ENCODE data around the gene SORBS1. TPM values are rescaled to one million over a fixed set of nuclear protein-coding genes. Genes with fewer than 3 reads are reported as not detected.
A peak's percentile ranks its signal among the peaks of the same experiment; 100 is the strongest.

The SORBS1 gene
- total RNA-seq, 1 donor from 2014 or later, result 58.2 TPM

- Histone ChIP-seq H3K4me3 (no peak overlapping the region), H3K4me1 (peaks cover 29% of the 10 kb centered on the region), H3K9me3 (no peaks in the 10 kb centered on the region), H3K36me3 (no peaks in the 10 kb centered on the region), H3K27me3 (ENCODE audit: low read depth) (no peaks in the 10 kb centered on the region), H3K27ac (no peak overlapping the region)
- no peak for DNase-seq
- intact Hi-C loops (cut with DNase I), result no loop called here
- TF ChIP-seq, protein P1, sequence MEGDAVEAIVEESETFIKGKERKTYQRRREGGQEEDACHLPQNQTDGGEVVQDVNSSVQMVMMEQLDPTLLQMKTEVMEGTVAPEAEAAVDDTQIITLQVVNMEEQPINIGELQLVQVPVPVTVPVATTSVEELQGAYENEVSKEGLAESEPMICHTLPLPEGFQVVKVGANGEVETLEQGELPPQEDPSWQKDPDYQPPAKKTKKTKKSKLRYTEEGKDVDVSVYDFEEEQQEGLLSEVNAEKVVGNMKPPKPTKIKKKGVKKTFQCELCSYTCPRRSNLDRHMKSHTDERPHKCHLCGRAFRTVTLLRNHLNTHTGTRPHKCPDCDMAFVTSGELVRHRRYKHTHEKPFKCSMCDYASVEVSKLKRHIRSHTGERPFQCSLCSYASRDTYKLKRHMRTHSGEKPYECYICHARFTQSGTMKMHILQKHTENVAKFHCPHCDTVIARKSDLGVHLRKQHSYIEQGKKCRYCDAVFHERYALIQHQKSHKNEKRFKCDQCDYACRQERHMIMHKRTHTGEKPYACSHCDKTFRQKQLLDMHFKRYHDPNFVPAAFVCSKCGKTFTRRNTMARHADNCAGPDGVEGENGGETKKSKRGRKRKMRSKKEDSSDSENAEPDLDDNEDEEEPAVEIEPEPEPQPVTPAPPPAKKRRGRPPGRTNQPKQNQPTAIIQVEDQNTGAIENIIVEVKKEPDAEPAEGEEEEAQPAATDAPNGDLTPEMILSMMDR (IDR thresholded peaks at IDR 0.05), result no peak
- no peak for ATAC-seq
Observed at GRCh38 chr10:95332666-95333249, 228.4 kb downstream of the SORBS1 start.

GRCh38 chr10:95331596-95332130 lies 229.5 kb downstream of the SORBS1 start:
- Histone ChIP-seq H3K36me3 (no peaks in the 10 kb centered on the region), H3K27me3 (ENCODE audit: low read depth) (no peaks in the 10 kb centered on the region), H3K4me3 (no peak overlapping the region), H3K27ac (no peak overlapping the region), H3K9me3 (no peaks in the 10 kb centered on the region), H3K4me1 (peaks cover 38% of the 10 kb centered on the region)
- intact Hi-C loops (cut with DNase I), result no loop called here
- ATAC-seq (no peak), DNase-seq (no peak)
- TF ChIP-seq, protein P1 (IDR thresholded peaks at IDR 0.05), result no peak

DNA sequence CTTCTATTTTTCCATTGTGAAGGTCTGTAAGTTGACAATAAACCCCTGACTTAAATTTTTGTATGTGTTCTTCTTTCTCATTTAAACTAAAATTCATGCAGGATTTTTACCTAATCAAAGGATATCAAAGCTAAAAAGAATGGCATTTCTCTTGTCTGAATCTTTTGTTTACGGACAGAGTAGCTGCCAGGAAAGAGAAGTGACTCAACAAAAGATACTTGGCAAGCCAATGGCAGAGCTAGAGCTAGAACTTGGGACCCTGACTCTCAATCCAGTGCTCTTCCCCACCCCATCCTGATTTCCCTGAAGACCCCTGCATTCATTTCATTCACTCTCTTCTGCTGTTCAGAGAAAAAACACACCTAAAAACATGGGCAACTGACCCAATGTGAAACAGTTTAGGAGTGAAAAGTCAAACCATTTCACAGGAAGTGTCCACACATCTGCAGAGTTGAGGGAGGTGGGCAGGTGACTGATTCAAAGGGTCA lies 230.2 kb downstream of the SORBS1 start:
- no peaks in the 10 kb centered on the region for H3K27me3 ChIP-seq (ENCODE audit: low read depth)
- H3K4me3 ChIP-seq, result no peak overlapping the region
- H3K27ac ChIP-seq, result no peak overlapping the region
- DNase-seq (no peak), ATAC-seq (no peak)
- H3K9me3 ChIP-seq, result no peaks in the 10 kb centered on the region
- TF ChIP-seq, protein P1 (IDR thresholded peaks at IDR 0.05), result no peak
- intact Hi-C loops (cut with DNase I), result no loop called here
- H3K4me1 ChIP-seq, result peaks cover 38% of the 10 kb centered on the region
- no peaks in the 10 kb centered on the region for H3K36me3 ChIP-seq

- intact Hi-C loops (cut with DNase I), result no loop called here
Observed at GRCh38 chr10:95329296-95329695, 231.9 kb downstream of the SORBS1 start.

DNA sequence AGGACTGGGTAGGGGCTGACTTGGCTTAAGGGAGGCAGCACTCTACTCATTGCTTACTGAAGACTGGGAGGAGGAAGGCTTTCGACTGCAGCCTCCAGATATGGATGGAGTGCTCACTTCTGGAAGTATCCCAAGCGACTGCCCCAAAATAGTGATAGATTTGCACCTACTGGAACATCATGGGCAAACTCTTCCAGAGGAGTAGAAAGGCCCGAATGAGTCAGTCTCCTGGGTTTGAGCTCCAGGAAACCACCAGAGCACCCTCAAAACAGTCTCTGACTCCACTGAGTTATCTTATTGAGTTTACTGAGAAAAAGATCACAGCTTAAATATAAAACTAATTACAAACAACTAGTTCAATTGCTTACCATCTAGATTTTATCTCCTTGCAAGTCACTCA lies 233.2 kb downstream of the SORBS1 start:
- ATAC-seq (no peak), DNase-seq (no peak)
- Histone ChIP-seq H3K4me3 (no peak overlapping the region), H3K4me1 (peaks cover 27% of the 10 kb centered on the region), H3K27ac (no peak overlapping the region), H3K9me3 (no peaks in the 10 kb centered on the region), H3K27me3 (ENCODE audit: low read depth) (no peaks in the 10 kb centered on the region), H3K36me3 (peaks cover under 1% of the 10 kb centered on the region)
- TF ChIP-seq, protein P1 (IDR thresholded peaks at IDR 0.05), result no peak
- intact Hi-C loops (cut with DNase I), result no loop called here

More at GRCh38 chr10:95329296-95329695, 231.9 kb downstream of the SORBS1 start:
- Histone ChIP-seq H3K27ac (no peak overlapping the region), H3K4me3 (no peak overlapping the region), H3K9me3 (no peaks in the 10 kb centered on the region), H3K4me1 (peaks cover 30% of the 10 kb centered on the region), H3K27me3 (ENCODE audit: low read depth) (no peaks in the 10 kb centered on the region), H3K36me3 (no peaks in the 10 kb centered on the region)
- no peak for DNase-seq
- ATAC-seq, result peak in 1 of 2 donors; percentile 43
- TF ChIP-seq, protein P1 (IDR thresholded peaks at IDR 0.05), result no peak

Measured in lower lobe of right lung (tissue), 2 donors.